Activated CD8-positive, alpha-beta T cell treated with anti-CD3 and anti-CD28 coated beads for 36 hours (primary cell): Measurements from ENCODE around the gene CLDN1. TPM values are rescaled to one million over a fixed set of nuclear protein-coding genes. Genes with fewer than 3 reads are reported as not detected.

Experiments used
- ATAC-seq: fragments of 200-7000 bp; cut with Tn5 transposase; one replicate; pipeline ENCODE4 v1.10.0; 2021; ENCODE audit warnings: mild to moderate bottlenecking, moderate library complexity
- CTCF ChIA-PET: fragments of 350-600 bp; sonication (Branson Sonifier 250); formaldehyde crosslinking; loops from one replicate; lab custom pipeline; 2021; ENCODE audit warnings: antibody characterized with exemption; lab: Charles Lee
- POLR2A ChIA-PET: fragments of 350-600 bp; sonication (Branson Sonifier 250); formaldehyde crosslinking; loops from one replicate; lab custom pipeline; 2021; ENCODE audit warnings: antibody characterized with exemption; lab: Charles Lee
- DNase-seq: peaks from one replicate; pipeline ENCODE4 v3.0.0-alpha.2; 2020
- H3K27ac Mint-ChIP-seq: one replicate; pipeline ENCODE4 v1.8.0; 2021; ENCODE audit warnings: mild to moderate bottlenecking, mixed read lengths
- H3K27me3 Mint-ChIP-seq: one replicate; pipeline ENCODE4 v1.8.0; 2021; ENCODE audit warnings: mixed read lengths
- H3K36me3 Mint-ChIP-seq: one replicate; pipeline ENCODE4 v1.8.0; 2021; ENCODE audit warnings: low read depth, mixed read lengths
- H3K4me1 Mint-ChIP-seq: one replicate; pipeline ENCODE4 v1.8.0; 2021; ENCODE audit warnings: low read depth, mixed read lengths
- H3K4me3 Mint-ChIP-seq: one replicate; pipeline ENCODE4 v1.8.0; 2021; ENCODE audit warnings: mild to moderate bottlenecking, moderate library complexity, mixed read lengths
- H3K9me3 Mint-ChIP-seq: one replicate; pipeline ENCODE4 v1.8.0; 2021; ENCODE audit warnings: mixed read lengths
- intact Hi-C: fragments of 100-400 bp; cut with micrococcal nuclease; formaldehyde crosslinking; loops from one replicate; pipeline ENCODE4 v1.10.0; 2022
- total RNA-seq, 2 experiments: library from RNA; stranded (reverse); gene quantifications; one replicate each; pipeline ENCODE4 v1.2.3, GENCODE V29; 2021
- TF ChIP-seq, protein P1 (sequence below): fragments of 200-600 bp; IDR thresholded peaks from one replicate; pipeline ENCODE4 v1.8.0; 2022; ENCODE audit warnings: antibody characterized with exemption, mild to moderate bottlenecking

Gene CLDN1
- total RNA-seq, 2 experiments from 2014 or later = 0.58 to 0.77 TPM

GRCh38 chr3:190261015-190261414, 61.2 kb downstream of the CLDN1 start:
- DNase-seq (no peak), ATAC-seq (no peak)
- Mint-ChIP-seq H3K4me1 (no peaks in the 10 kb centered on the region), H3K27ac (no peak overlapping the region), H3K27me3 (peaks cover 2% of the 10 kb centered on the region), H3K4me3 (no peak overlapping the region), H3K36me3 (no peaks in the 10 kb centered on the region), H3K9me3 (no peaks in the 10 kb centered on the region)
- TF ChIP-seq, protein P1, sequence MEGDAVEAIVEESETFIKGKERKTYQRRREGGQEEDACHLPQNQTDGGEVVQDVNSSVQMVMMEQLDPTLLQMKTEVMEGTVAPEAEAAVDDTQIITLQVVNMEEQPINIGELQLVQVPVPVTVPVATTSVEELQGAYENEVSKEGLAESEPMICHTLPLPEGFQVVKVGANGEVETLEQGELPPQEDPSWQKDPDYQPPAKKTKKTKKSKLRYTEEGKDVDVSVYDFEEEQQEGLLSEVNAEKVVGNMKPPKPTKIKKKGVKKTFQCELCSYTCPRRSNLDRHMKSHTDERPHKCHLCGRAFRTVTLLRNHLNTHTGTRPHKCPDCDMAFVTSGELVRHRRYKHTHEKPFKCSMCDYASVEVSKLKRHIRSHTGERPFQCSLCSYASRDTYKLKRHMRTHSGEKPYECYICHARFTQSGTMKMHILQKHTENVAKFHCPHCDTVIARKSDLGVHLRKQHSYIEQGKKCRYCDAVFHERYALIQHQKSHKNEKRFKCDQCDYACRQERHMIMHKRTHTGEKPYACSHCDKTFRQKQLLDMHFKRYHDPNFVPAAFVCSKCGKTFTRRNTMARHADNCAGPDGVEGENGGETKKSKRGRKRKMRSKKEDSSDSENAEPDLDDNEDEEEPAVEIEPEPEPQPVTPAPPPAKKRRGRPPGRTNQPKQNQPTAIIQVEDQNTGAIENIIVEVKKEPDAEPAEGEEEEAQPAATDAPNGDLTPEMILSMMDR = no peak
- intact Hi-C loops = no loop called here
- CTCF ChIA-PET = no interaction called here
- POLR2A ChIA-PET = no interaction called here

GRCh38 chr3:190260301-190260700, 61.9 kb downstream of the CLDN1 start:
- Mint-ChIP-seq H3K36me3 (no peaks in the 10 kb centered on the region), H3K9me3 (no peaks in the 10 kb centered on the region), H3K4me1 (no peaks in the 10 kb centered on the region), H3K4me3 (no peak overlapping the region), H3K27ac (no peak overlapping the region), H3K27me3 (peaks cover 2% of the 10 kb centered on the region)
- CTCF ChIA-PET = no interaction called here
- intact Hi-C loops = no loop called here
- DNase-seq (no peak), ATAC-seq (no peak)
- TF ChIP-seq, protein P1 = no peak
- POLR2A ChIA-PET = no interaction called here

DNA sequence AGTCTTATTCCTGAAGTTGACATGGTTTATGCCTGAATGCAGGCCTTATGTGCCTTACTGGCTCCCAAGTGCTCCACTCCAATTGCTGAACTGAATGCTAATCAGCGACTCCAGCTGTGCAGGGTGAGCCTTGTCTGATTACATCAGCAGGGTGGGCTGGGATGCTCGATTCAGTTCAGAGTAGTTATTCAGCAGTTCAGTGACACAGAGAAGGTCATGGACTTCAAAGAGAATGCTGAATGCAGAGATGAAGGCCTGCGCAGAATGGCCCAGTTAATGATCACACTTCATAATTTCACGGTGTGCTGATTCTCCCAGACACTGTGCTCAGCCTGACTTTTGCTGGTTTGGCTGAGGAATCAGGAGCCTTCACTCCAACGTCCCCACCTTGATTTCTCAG, 63.6 kb downstream of the CLDN1 start:
- TF ChIP-seq, protein P1 = no peak
- Mint-ChIP-seq H3K27me3 (peaks cover 2% of the 10 kb centered on the region), H3K9me3 (no peaks in the 10 kb centered on the region), H3K36me3 (no peaks in the 10 kb centered on the region), H3K27ac (no peak overlapping the region), H3K4me1 (no peaks in the 10 kb centered on the region), H3K4me3 (no peak overlapping the region)
- ChIA-PET POLR2A (no interaction called here), CTCF (no interaction called here)
- DNase-seq (no peak), ATAC-seq (no peak)
- intact Hi-C loops = no loop called here

Other genes starting within 250 kb of the CLDN1 start
- not detected for gene P3H2, start 201.5 kb downstream of the CLDN1 start, total RNA-seq
- not detected for gene CLDN16, start 65.7 kb upstream of the CLDN1 start, total RNA-seq
- gene TMEM207, start 127.5 kb upstream of the CLDN1 start, total RNA-seq = not detected
- gene IL1RAP, start 191.6 kb upstream of the CLDN1 start, total RNA-seq = 10 to 100 TPM; 18.8 to 20.2 TPM